ENCODE results near the gene LSM8. TPM values are rescaled to one million over a fixed set of nuclear protein-coding genes. Genes with fewer than 3 reads are reported as not detected.

LSM8 gene
- total RNA-seq, 1 experiment from 2014 or later: 93.4 TPM

DNA sequence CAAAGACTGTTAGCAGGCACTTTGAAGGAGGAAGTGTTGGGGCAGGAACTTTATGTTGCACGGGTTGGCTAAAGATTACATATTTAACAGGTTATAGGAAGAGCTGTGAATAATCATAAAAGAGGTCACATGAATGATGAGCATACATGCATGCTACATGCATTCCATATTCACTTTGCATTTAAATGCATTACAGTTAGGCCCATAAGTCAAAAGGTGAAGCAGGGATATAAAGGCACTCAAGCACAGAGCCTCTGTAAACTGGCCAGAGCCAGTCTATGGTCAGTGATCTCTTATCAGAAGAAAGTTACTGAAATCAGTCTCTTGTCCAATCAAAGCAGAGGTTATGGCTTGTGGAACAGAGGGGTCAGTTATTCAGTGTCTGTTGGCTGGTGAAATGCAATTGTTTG, 33.3 kb downstream of the LSM8 start:
- H3K27ac ChIP-seq (ENCODE audit: low read length): no peak overlapping the region
- no peak overlapping the region for H3K9ac ChIP-seq (ENCODE audit: low read length)
- H3K36me3 ChIP-seq (ENCODE audit: insufficient read depth, low read length): no peaks in the 10 kb centered on the region
- H3K9me2 ChIP-seq (replicated peaks; ENCODE audit: insufficient read depth, low read length): no peaks in the 10 kb centered on the region
- no peak for DNase-seq
- H3K4me1 ChIP-seq (ENCODE audit: low read length): peaks cover 13% of the 10 kb centered on the region
- no peaks in the 10 kb centered on the region for H3K9me3 ChIP-seq (ENCODE audit: low read length)
- no peaks in the 10 kb centered on the region for H4K20me1 ChIP-seq (ENCODE audit: insufficient read depth, low read depth, low read length)
- no peak overlapping the region for H3K4me2 ChIP-seq (ENCODE audit: low read depth, low read length, poor library complexity, severe bottlenecking)
- H3K79me2 ChIP-seq (ENCODE audit: low read length): no peaks in the 10 kb centered on the region
- no peak overlapping the region for H2AFZ ChIP-seq (ENCODE audit: low read length)
- H3K27me3 ChIP-seq (ENCODE audit: low read length): no peaks in the 10 kb centered on the region
- no peak overlapping the region for H3K4me3 ChIP-seq (ENCODE audit: low read length)

DNA sequence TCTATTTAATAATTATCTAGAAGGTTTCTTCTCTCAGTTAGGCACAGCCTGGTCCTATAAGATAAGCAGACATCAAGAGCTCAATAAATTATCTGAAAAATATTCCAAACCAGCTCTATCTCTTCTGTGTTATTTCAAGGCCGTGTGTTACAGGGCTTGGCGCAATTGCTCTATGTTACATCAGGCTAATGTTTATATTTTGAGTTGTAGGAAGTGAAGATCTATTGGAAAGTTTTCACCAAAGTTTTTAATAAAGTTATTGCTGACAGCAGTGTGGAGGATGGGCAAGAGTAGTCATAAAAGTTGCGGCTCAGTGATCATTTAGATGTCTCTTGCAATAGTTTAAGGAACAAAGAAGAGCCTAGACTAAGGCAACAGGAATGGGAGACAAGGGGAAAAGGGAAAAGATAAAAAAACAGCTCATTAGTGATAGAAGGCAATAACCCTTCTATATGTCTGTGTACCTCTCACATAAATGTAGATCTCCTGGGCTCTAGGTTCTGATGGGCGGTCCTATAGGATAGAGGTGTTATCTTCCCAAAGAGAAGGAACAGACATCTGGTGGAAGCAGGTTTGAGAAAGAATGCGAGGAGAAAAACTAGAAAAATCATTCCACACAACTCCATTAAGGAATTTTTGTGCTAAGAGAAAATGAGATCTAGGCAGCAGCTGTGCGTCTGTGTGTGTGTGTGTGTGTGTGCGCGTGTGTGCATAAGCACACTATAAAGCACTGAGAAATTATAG, 34.6 kb downstream of the LSM8 start:
- Histone ChIP-seq H3K9ac (ENCODE audit: low read length) (no peak overlapping the region), H3K9me2 (replicated peaks; ENCODE audit: insufficient read depth, low read length) (no peaks in the 10 kb centered on the region), H3K4me1 (ENCODE audit: low read length) (peaks cover 13% of the 10 kb centered on the region), H2AFZ (ENCODE audit: low read length) (no peak overlapping the region), H3K27me3 (ENCODE audit: low read length) (no peaks in the 10 kb centered on the region), H3K4me3 (ENCODE audit: low read length) (no peak overlapping the region), H3K36me3 (ENCODE audit: insufficient read depth, low read length) (no peaks in the 10 kb centered on the region), H3K9me3 (ENCODE audit: low read length) (no peaks in the 10 kb centered on the region), H4K20me1 (ENCODE audit: insufficient read depth, low read depth, low read length) (no peaks in the 10 kb centered on the region), H3K4me2 (ENCODE audit: low read depth, low read length, poor library complexity, severe bottlenecking) (no peak overlapping the region), H3K27ac (ENCODE audit: low read length) (no peak overlapping the region), H3K79me2 (ENCODE audit: low read length) (no peaks in the 10 kb centered on the region)
- DNase-seq: no peak

DNA sequence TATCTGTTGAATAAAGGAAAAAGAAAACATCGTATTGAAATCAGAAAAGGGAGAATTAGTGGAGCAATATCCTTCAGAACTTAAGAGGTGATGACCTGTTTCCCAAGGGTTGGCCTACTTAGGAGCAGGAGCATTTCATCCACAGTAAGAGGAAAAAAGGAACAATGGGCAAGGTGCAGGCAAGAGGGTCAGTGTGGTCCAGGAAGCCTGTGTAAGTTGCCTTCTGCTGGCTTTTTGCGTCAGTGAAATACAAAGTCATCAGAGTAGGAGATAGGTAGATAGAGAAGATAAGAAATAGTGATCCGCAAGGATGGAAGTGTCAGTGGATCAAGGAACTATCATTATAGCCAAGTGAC, 35.2 kb downstream of the LSM8 start:
- H3K9me3 ChIP-seq (ENCODE audit: low read length): no peaks in the 10 kb centered on the region

DNA sequence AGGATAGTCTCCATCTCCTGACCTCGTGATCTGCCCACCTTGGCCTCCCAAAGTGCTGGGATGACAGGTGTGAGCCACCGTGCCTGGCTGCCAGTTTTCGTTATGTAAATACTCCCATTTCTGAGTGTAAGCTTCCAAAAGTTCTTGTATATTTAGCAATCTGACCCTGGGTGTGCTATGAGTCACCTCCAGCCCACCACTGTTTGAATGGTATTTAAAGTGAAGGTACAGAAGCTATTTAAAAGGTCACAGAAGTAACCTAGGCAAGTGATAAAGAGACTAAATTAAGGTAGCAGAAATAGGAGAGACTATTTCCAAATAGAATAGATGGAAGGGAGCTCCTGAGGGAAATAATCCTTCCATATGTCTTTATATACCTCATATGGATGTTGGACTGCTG, 36.6 kb downstream of the LSM8 start:
- H4K20me1 ChIP-seq (ENCODE audit: insufficient read depth, low read depth, low read length): no peaks in the 10 kb centered on the region
- H3K79me2 ChIP-seq (ENCODE audit: low read length): no peaks in the 10 kb centered on the region
- no peaks in the 10 kb centered on the region for H3K4me1 ChIP-seq (ENCODE audit: low read length)
- no peaks in the 10 kb centered on the region for H3K27me3 ChIP-seq (ENCODE audit: low read length)
- H3K4me2 ChIP-seq (ENCODE audit: low read depth, low read length, poor library complexity, severe bottlenecking): no peak overlapping the region
- DNase-seq: no peak
- no peaks in the 10 kb centered on the region for H3K36me3 ChIP-seq (ENCODE audit: insufficient read depth, low read length)
- no peak overlapping the region for H3K27ac ChIP-seq (ENCODE audit: low read length)
- H3K4me3 ChIP-seq (ENCODE audit: low read length): no peak overlapping the region
- no peaks in the 10 kb centered on the region for H3K9me3 ChIP-seq (ENCODE audit: low read length)
- no peak overlapping the region for H3K9ac ChIP-seq (ENCODE audit: low read length)
- no peak overlapping the region for H2AFZ ChIP-seq (ENCODE audit: low read length)
- no peaks in the 10 kb centered on the region for H3K9me2 ChIP-seq (replicated peaks; ENCODE audit: insufficient read depth, low read length)

More for the DNA sequence above, 35.2 kb downstream of the LSM8 start:
- Histone ChIP-seq H4K20me1 (ENCODE audit: insufficient read depth, low read depth, low read length) (no peaks in the 10 kb centered on the region), H3K4me2 (ENCODE audit: low read depth, low read length, poor library complexity, severe bottlenecking) (no peak overlapping the region), H3K9ac (ENCODE audit: low read length) (no peak overlapping the region), H3K9me2 (replicated peaks; ENCODE audit: insufficient read depth, low read length) (no peaks in the 10 kb centered on the region), H3K4me1 (ENCODE audit: low read length) (peaks cover 8% of the 10 kb centered on the region), H3K36me3 (ENCODE audit: insufficient read depth, low read length) (no peaks in the 10 kb centered on the region), H3K27me3 (ENCODE audit: low read length) (no peaks in the 10 kb centered on the region), H2AFZ (ENCODE audit: low read length) (no peak overlapping the region), H3K27ac (ENCODE audit: low read length) (no peak overlapping the region), H3K79me2 (ENCODE audit: low read length) (no peaks in the 10 kb centered on the region), H3K4me3 (ENCODE audit: low read length) (no peak overlapping the region)
- no peak for DNase-seq

DNA sequence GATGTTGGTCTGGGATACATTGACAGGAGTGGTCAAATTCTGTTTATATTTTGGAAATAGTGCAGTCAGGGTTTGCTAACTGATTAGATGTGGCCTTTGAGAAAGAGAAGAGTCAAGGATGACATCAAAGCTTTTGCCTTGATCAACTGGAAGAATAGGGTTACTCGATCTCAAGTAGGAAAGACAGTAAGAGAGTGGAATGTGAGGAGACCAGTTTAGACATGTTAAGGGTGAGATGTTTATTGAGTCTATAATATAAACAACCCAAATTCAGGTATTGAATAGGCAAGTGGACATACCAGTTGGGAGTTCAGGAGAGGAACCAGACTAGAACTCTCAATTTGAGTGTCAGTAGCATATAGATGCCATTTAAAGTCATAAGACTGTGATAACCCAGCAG, 38.6 kb downstream of the LSM8 start:
- DNase-seq: no peak
- Histone ChIP-seq H4K20me1 (ENCODE audit: insufficient read depth, low read depth, low read length) (no peaks in the 10 kb centered on the region), H3K9ac (ENCODE audit: low read length) (no peak overlapping the region), H3K9me3 (ENCODE audit: low read length) (no peaks in the 10 kb centered on the region), H3K79me2 (ENCODE audit: low read length) (no peaks in the 10 kb centered on the region), H3K4me3 (ENCODE audit: low read length) (no peak overlapping the region), H3K27ac (ENCODE audit: low read length) (no peak overlapping the region), H3K4me2 (ENCODE audit: low read depth, low read length, poor library complexity, severe bottlenecking) (no peak overlapping the region), H3K9me2 (replicated peaks; ENCODE audit: insufficient read depth, low read length) (no peaks in the 10 kb centered on the region), H3K36me3 (ENCODE audit: insufficient read depth, low read length) (no peaks in the 10 kb centered on the region), H2AFZ (ENCODE audit: low read length) (no peak overlapping the region), H3K27me3 (ENCODE audit: low read length) (no peaks in the 10 kb centered on the region), H3K4me1 (ENCODE audit: low read length) (no peaks in the 10 kb centered on the region)

DNA sequence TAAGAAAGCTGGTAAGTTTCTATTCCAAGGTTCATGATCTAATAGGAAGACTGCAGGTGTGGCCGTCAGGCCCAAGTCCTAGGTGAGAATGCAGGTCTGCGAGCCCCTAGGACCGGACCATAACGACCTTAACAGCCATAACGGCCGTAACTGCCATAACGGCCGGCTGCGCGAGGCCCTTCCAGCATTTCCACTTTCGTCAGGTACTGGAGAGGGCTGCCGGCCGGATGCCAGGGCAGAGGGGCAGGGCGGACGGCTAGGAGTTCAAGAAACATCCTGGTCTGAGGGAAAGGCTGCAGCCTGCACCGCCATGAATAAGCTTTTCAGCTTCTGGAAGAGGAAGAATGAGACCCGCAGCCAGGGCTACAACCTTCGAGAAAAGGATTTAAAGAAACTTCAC, 40.6 kb downstream of the LSM8 start, which contains the start of gene ANKRD7:
TSS of gene ANKRD7 (plus strand) at position 184 of the 400 bp plus-strand sequence. CDS start at position 311, 127 bp downstream.
- H3K36me3 ChIP-seq (ENCODE audit: insufficient read depth, low read length): no peaks in the 10 kb centered on the region
- H3K9me2 ChIP-seq (replicated peaks; ENCODE audit: insufficient read depth, low read length): no peaks in the 10 kb centered on the region
- no peaks in the 10 kb centered on the region for H4K20me1 ChIP-seq (ENCODE audit: insufficient read depth, low read depth, low read length)
- DNase-seq: no peak
- H3K27ac ChIP-seq (ENCODE audit: low read length): no peak within 1 kb of the TSS
- H3K79me2 ChIP-seq (ENCODE audit: low read length): no peaks in the 10 kb centered on the region
- H3K4me2 ChIP-seq (ENCODE audit: low read depth, low read length, poor library complexity, severe bottlenecking): no peak within 1 kb of the TSS
- no peak within 1 kb of the TSS for H3K4me3 ChIP-seq (ENCODE audit: low read length)
- no peaks in the 10 kb centered on the region for H3K4me1 ChIP-seq (ENCODE audit: low read length)
- H3K9ac ChIP-seq (ENCODE audit: low read length): no peak within 1 kb of the TSS
- no peak within 1 kb of the TSS for H2AFZ ChIP-seq (ENCODE audit: low read length)
- H3K9me3 ChIP-seq (ENCODE audit: low read length): no peaks in the 10 kb centered on the region
- H3K27me3 ChIP-seq (ENCODE audit: low read length): no peaks in the 10 kb centered on the region

DNA sequence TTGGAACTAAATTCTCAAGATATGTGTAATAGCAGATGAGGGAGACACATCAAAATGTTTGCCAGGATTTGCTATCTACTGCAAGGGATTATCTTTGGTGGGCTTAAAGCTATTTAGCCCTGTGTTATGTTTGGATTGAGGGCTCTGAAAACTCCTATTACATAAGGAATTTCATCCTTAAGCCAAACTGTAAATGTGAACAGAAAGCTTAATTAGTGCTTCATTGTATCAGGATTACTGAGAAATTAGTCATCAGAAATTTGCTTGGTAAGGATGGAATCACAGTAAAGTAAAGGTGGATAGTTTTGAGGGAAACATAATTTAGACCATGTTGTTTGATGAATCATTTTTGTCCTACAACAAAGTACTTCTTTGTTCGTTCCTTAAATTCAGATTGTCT, 48.9 kb downstream of the LSM8 start:
- H3K9me2 ChIP-seq (replicated peaks; ENCODE audit: insufficient read depth, low read length): 0 out of 2 replicates have a peak, but pooled peaks cover 3% of the 10 kb centered on the region
- H3K9ac ChIP-seq (ENCODE audit: low read length): no peak overlapping the region
- H3K79me2 ChIP-seq (ENCODE audit: low read length): no peaks in the 10 kb centered on the region
- no peaks in the 10 kb centered on the region for H4K20me1 ChIP-seq (ENCODE audit: insufficient read depth, low read depth, low read length)
- no peak overlapping the region for H3K4me2 ChIP-seq (ENCODE audit: low read depth, low read length, poor library complexity, severe bottlenecking)
- DNase-seq: no peak
- H3K4me3 ChIP-seq (ENCODE audit: low read length): no peak overlapping the region
- H3K9me3 ChIP-seq (ENCODE audit: low read length): no peaks in the 10 kb centered on the region
- no peaks in the 10 kb centered on the region for H3K27me3 ChIP-seq (ENCODE audit: low read length)
- H3K27ac ChIP-seq (ENCODE audit: low read length): no peak overlapping the region
- H3K4me1 ChIP-seq (ENCODE audit: low read length): no peaks in the 10 kb centered on the region
- no peaks in the 10 kb centered on the region for H3K36me3 ChIP-seq (ENCODE audit: insufficient read depth, low read length)
- no peak overlapping the region for H2AFZ ChIP-seq (ENCODE audit: low read length)

DNA sequence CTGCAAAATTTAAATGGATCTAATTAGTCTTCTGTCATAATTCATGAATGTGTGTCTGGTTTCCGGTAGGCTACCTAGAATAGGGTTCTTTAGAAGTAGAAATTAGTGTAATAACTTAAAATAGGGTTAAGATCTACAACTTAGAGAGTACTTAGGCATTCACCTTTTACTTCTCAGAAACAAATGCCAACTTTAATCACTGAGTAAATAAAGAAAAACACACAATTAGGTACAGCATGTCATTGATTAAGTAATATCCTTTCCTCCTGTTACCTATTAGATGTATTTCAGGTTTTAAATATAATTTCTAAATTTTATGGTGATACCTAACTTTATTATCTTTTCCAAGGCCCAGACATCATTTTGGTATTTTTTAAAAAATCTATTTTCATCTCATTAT, 49.8 kb downstream of the LSM8 start:
- Histone ChIP-seq H3K36me3 (ENCODE audit: insufficient read depth, low read length) (no peaks in the 10 kb centered on the region), H3K4me3 (ENCODE audit: low read length) (no peak overlapping the region), H3K9ac (ENCODE audit: low read length) (no peak overlapping the region), H2AFZ (ENCODE audit: low read length) (no peak overlapping the region), H3K9me2 (replicated peaks; ENCODE audit: insufficient read depth, low read length) (0 out of 2 replicates have a peak, but pooled peaks cover 3% of the 10 kb centered on the region), H3K27me3 (ENCODE audit: low read length) (no peaks in the 10 kb centered on the region), H4K20me1 (ENCODE audit: insufficient read depth, low read depth, low read length) (no peaks in the 10 kb centered on the region), H3K4me2 (ENCODE audit: low read depth, low read length, poor library complexity, severe bottlenecking) (no peak overlapping the region), H3K9me3 (ENCODE audit: low read length) (no peaks in the 10 kb centered on the region), H3K79me2 (ENCODE audit: low read length) (no peaks in the 10 kb centered on the region), H3K4me1 (ENCODE audit: low read length) (no peaks in the 10 kb centered on the region), H3K27ac (ENCODE audit: low read length) (no peak overlapping the region)
- DNase-seq: no peak

Measured in Karpas-422 (cell line).